ENCODE results near the gene EVA1A.

GRCh38 chr2:75560768-75561565 lies at the start of gene EVA1A:
- TF ChIP-seq CTCF (IDR thresholded peaks at IDR 0.05; ENCODE audit: borderline replicate concordance, extremely low read depth, low read length, poor library complexity, severe bottlenecking) (no peak), EZH2 (IDR thresholded peaks at IDR 0.05; ENCODE audit: borderline replicate concordance, low read depth, low read length, severe bottlenecking) (no peak)
